ENCODE measurements around the gene MB. TPM values are rescaled to one million over a fixed set of nuclear protein-coding genes. Genes with fewer than 3 reads are reported as not detected.
"Not testable (repeated sequence)": the region's sequence is repeated elsewhere in the genome, so short reads cannot be mapped to it uniquely, and the experiment has no call there.

MB gene
- total RNA-seq, 2 donors from 2014 or later = 9.9 to 71.8 TPM

GRCh38 chr22:35628732-35629131, 11.6 kb upstream of the MB start:
- Histone ChIP-seq H3K27me3 (replicated peaks; ENCODE audit: insufficient read depth) (no peaks in the 10 kb centered on the region), H3K9me3 (no peaks in the 10 kb centered on the region), H3K4me1 (replicated peaks) (no peaks in the 10 kb centered on the region), H3K27ac (no peak overlapping the region), H3K4me3 (no peak overlapping the region), H3K36me3 (no peaks in the 10 kb centered on the region)
- DNase-seq (ENCODE audit: low spot score) = no peak
- intact Hi-C loops (cut with DNase I) = loop anchor here (5.0 kb wide), 2 partner anchors 209 to 439 kb away; no protein-coding TSS in a partner anchor
- WGBS = 90% methylated on average over 3 of the region's 3 CpGs
- TF ChIP-seq POLR2AphosphoS5 (IDR thresholded peaks at IDR 0.05) (no peak), POLR2A (IDR thresholded peaks at IDR 0.05) (no peak)
- TF ChIP-seq, protein P1, sequence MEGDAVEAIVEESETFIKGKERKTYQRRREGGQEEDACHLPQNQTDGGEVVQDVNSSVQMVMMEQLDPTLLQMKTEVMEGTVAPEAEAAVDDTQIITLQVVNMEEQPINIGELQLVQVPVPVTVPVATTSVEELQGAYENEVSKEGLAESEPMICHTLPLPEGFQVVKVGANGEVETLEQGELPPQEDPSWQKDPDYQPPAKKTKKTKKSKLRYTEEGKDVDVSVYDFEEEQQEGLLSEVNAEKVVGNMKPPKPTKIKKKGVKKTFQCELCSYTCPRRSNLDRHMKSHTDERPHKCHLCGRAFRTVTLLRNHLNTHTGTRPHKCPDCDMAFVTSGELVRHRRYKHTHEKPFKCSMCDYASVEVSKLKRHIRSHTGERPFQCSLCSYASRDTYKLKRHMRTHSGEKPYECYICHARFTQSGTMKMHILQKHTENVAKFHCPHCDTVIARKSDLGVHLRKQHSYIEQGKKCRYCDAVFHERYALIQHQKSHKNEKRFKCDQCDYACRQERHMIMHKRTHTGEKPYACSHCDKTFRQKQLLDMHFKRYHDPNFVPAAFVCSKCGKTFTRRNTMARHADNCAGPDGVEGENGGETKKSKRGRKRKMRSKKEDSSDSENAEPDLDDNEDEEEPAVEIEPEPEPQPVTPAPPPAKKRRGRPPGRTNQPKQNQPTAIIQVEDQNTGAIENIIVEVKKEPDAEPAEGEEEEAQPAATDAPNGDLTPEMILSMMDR (IDR thresholded peaks at IDR 0.05) = no peak

DNA sequence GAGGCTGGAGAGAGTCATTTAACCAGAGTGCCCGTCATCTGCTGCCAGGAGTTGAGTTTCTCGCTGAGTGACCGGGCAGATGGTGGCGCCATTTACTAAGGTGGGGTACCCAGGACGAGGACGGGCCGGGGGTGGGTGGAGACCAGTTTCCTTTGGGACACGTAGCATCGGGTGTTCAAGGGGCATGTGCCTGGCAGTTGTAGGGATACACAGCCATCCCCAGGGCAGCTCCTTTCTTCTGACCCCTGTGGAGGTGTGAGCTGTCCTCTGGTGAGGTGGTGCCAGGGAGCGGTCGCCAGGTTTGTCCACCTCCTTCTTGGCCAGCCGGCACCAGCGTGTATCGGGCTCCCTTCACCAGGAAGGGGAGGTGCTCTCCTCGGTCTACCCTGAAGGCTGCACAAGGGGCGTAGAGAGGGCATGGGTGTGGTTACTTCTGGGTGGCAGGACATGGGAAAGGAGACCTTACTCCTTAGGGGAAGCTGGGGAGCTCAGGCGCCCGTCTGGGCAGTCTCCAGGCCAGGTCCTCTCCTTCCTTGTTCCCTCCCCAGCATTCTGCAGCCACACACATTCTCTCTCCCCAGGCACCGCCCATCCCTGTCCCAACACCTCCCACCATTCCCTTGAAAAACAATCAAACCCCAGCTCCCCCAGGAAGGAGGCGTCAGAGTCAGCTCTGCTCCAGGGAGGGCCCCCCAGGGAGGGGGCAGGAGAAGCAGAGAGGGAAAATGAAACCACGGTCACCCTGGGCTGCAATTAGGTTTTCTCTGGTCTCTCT, 10.3 kb upstream of the MB start:
- Histone ChIP-seq H3K4me3 (peak overlapping the region; percentile 50), H3K36me3 (no peaks in the 10 kb centered on the region), H3K9me3 (no peaks in the 10 kb centered on the region), H3K27me3 (replicated peaks; ENCODE audit: insufficient read depth) (no peaks in the 10 kb centered on the region), H3K4me1 (replicated peaks) (peaks cover 2% of the 10 kb centered on the region), H3K27ac (peak overlapping the region; percentile 84 to 92)
- peak; percentile 21 for TF ChIP-seq POLR2AphosphoS5 (IDR thresholded peaks at IDR 0.05)
- peak; percentile 31 for TF ChIP-seq POLR2A (IDR thresholded peaks at IDR 0.05)
- TF ChIP-seq, protein P1 (IDR thresholded peaks at IDR 0.05) = peak; percentile 25 to 76 (median 64)
- WGBS = 1% methylated on average over 20 of the region's 21 CpGs
- DNase-seq (ENCODE audit: low spot score) = peak; percentile 89
- intact Hi-C loops (cut with DNase I) = loop anchor here (1.0 to 5.0 kb wide), 5 partner anchors 210 to 497 kb away; no protein-coding TSS in a partner anchor

DNA sequence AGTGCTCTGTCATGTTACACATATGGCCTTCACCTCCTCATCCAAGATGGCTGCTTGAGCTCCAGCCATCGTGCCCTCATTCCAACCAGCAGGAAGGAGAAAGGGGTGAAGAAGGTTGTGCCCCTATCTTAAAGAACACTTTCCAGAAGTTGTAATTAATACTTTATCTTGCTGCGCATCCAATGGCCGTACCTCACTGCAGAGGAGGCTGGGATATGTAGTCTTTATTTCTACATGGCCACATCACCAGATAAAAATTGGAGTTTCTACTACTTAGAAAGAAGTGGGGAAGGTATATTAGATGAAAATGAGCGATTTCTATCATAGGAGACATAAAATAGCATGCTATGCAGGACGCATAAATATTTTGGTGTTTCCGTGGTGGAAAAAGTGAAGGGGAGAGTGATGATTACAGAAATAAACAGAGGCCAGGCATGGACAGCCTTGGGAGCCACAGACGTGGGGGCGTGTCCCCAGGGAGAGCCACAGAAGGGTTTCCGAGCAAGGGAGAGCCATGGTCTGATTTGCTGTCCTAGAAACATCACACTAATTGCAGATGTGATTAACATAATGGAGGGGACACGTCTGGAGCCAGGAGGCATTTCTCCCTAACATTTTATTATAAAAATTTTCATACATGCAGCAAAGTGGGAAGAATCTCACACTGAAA, 8.8 kb upstream of the MB start:
- WGBS = 73% methylated on average over 10 of the region's 10 CpGs
- no peak for DNase-seq (ENCODE audit: low spot score)
- Histone ChIP-seq H3K4me3 (no peak overlapping the region), H3K4me1 (replicated peaks) (peaks cover 11% of the 10 kb centered on the region), H3K9me3 (no peaks in the 10 kb centered on the region), H3K36me3 (no peaks in the 10 kb centered on the region), H3K27ac (no peak overlapping the region), H3K27me3 (replicated peaks; ENCODE audit: insufficient read depth) (no peaks in the 10 kb centered on the region)
- intact Hi-C loops (cut with DNase I) = loop anchor here (2.0 to 5.0 kb wide), 4 partner anchors 211 to 441 kb away; no protein-coding TSS in a partner anchor
- TF ChIP-seq POLR2A (IDR thresholded peaks at IDR 0.05) (no peak), POLR2AphosphoS5 (IDR thresholded peaks at IDR 0.05) (no peak)
- TF ChIP-seq, protein P1 (IDR thresholded peaks at IDR 0.05) = no peak

DNA sequence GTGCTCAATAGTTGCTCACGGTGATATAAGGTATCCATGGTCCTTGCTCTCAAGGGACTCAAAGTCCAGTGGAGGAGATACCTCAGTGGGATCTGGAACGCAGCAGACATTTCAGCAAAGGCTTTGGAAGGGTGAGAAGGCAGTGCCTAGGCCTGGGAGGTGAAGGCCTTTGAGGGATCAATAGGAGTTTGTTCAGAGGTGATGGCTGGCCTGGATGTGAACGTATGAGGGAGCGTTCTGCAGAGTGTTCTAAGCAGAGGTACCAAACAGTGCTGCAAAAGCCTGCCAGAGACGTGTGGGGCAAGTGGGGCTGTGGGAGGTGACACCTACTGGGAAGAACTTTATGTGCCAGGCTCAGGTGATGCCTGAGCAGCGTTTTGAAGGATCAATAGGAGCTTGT, 7.4 kb upstream of the MB start:
- H3K27ac ChIP-seq = no peak overlapping the region
- no peaks in the 10 kb centered on the region for H3K36me3 ChIP-seq
- WGBS = 92% methylated on average over 6 of the region's 6 CpGs
- no peaks in the 10 kb centered on the region for H3K27me3 ChIP-seq (replicated peaks; ENCODE audit: insufficient read depth)
- no peak for TF ChIP-seq POLR2A (IDR thresholded peaks at IDR 0.05)
- TF ChIP-seq, protein P1 (IDR thresholded peaks at IDR 0.05) = no peak
- no peak for TF ChIP-seq POLR2AphosphoS5 (IDR thresholded peaks at IDR 0.05)
- intact Hi-C loops (cut with DNase I) = no loop called here
- DNase-seq (ENCODE audit: low spot score) = no peak
- peaks cover 11% of the 10 kb centered on the region for H3K4me1 ChIP-seq (replicated peaks)
- no peaks in the 10 kb centered on the region for H3K9me3 ChIP-seq
- no peak overlapping the region for H3K4me3 ChIP-seq

DNA sequence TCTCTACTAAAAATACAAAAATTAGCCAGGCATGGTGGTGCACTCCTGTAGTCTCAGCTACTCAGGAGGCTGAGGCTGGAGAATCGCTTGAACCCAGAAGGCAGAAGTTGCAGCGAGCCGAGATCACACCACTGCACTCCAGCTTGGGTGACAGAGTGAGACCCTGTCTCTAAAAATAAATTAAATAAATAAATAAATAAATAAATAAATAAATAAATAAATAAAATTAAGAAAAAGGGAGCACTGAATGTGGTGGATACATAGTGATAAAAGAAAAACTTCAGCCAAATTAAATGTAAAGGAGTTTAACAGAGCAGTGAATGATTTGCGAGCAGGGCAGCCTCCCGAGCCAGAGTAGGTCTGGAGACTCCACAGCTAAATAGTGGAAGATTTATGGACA, 6.8 kb upstream of the MB start:
- H3K36me3 ChIP-seq; intact Hi-C loops (cut with DNase I); H3K27ac ChIP-seq; DNase-seq (ENCODE audit: low spot score); H3K27me3 ChIP-seq (replicated peaks; ENCODE audit: insufficient read depth); H3K9me3 ChIP-seq; H3K4me3 ChIP-seq: not testable (repeated sequence)
- peaks cover 11% of the 10 kb centered on the region for H3K4me1 ChIP-seq (replicated peaks)
- WGBS = 86% methylated on average over 5 of the region's 5 CpGs

Measured in prostate gland (tissue), 2 donors.